ENCODE measurements around the gene ORC4. TPM values are rescaled to one million over a fixed set of nuclear protein-coding genes. Genes with fewer than 3 reads are reported as not detected.

Gene ORC4
- 10 to 100 TPM; 28.5 to 29.7 TPM for total RNA-seq

DNA sequence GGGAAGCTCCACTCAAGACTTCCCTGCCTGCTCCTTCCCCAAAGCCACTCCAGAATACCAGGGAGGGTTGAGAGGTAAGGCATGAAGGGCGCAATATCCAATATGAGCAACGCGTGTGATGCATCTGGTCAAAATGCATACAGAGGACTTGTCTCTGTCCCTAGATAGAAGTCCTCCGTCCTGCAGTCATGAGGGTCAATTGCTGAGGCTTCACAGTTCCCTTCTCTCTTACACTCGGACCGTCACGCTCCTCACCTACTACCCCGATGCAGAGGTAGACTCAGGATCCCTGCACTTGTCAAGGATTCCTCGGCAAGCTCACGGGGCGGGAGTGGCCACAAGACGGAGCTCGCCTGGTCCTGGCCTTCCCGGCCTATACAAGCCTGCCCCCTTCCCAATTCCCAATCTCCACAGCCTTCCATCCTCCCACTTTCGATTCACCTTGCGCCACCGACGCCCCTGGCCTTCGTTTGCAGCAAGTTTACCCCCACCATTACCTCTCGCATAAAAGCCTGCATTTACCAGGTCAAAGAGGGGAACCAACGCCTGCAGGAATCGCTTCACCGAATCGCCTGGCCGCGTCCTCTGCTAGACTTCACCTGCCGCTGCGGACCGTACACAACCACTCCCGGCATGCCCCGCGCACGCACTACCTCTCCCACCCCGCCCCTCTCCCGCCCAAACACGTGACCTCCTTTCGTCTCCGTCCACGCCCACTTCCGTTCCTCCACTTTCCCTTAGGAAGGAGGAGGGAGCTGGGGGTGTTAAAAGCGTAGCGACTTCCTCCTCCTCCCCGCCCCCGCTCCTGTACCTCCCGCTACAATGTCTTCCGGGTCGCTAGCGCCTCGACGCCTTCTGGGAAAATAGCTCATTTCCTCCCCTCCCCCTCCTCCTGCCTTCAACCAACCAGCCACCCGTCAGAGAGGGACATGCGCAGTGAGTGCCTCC is at the start of gene ORC4:
Gene ORC4 (minus strand): TSS at position 627 of the 948 bp plus-strand sequence. CDS start 44,779 bp downstream, outside the sequence.
- H3K4me1 Mint-ChIP-seq, result peaks cover 52% of the 10 kb centered on the region
- peak within 1 kb of the TSS; percentile 99 for H3K4me3 Mint-ChIP-seq
- peak; percentile 98 for DNase-seq
- CTCF ChIA-PET, result interaction anchor here (0.6 to 1.6 kb wide), 5 partner anchors 11 to 794 kb away, joined by 3 to 5 read pairs (median 3); no protein-coding TSS in a partner anchor
- H3K36me3 Mint-ChIP-seq (ENCODE audit: low read depth), result peaks cover 8% of the 10 kb centered on the region
- POLR2A ChIA-PET, result interaction anchor here (0.6 to 2.2 kb wide), 15 partner anchors 9 to 856 kb away, joined by 3 to 12 read pairs (median 3); partner anchors contain the start of gene ACVR2A
- no peaks in the 10 kb centered on the region for H3K9me3 Mint-ChIP-seq
- H3K27ac Mint-ChIP-seq, result peak within 1 kb of the TSS; percentile 95
- no peaks in the 10 kb centered on the region for H3K27me3 Mint-ChIP-seq

DNA sequence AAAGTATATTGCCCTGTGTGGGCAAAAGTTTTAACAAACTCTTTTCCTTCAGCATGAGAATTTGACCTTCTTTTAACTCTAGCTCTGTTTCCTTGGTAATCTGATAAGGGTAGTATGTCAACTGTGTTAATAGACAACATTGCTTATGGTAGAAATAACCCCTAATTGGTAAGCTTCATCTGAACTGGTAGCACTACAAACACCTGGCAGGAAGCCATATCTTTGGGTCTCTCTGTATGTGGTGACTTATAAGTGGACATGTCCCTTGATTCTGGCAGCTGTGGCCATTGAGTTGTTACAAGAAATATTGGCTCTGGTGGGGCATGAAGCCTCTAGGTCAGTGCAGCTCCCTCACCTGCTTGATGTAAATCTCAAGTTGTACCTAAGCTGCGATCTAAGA is 47.3 kb upstream of the ORC4 start:
- CTCF ChIA-PET, result no interaction called here

DNA sequence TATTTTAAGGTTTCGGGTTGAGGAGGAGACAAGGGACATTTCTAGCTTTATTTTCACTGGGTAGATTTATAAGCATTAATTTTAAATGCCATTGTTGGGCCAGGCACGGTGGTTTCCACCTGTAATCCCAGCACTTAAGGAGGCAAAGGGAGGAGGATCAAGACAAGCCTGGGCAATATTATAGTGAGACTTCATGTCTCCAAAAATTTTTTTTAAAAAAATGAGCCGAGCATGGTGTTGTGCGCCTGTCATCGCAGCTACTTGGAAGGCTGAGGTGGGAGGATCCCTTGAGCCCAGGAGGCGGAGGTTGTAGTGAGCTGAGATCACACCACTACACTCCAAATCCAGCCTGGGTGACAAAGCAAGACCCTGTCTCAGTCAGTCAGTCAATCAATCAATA is 45.4 kb upstream of the ORC4 start:
- no peaks in the 10 kb centered on the region for H3K4me1 Mint-ChIP-seq
- H3K27me3 Mint-ChIP-seq, result no peaks in the 10 kb centered on the region
- H3K4me3 Mint-ChIP-seq, result no peak overlapping the region
- ChIA-PET POLR2A (interaction anchor here (1.2 kb wide), 1 partner anchor 42 kb away, joined by 3 read pairs; no protein-coding TSS in a partner anchor), CTCF (no interaction called here)
- DNase-seq, result no peak
- H3K9me3 Mint-ChIP-seq, result no peaks in the 10 kb centered on the region
- H3K36me3 Mint-ChIP-seq (ENCODE audit: low read depth), result peaks cover 4% of the 10 kb centered on the region
- H3K27ac Mint-ChIP-seq, result no peak overlapping the region

More for the DNA sequence above, 47.3 kb upstream of the ORC4 start:
- no peak overlapping the region for H3K27ac Mint-ChIP-seq
- POLR2A ChIA-PET, result no interaction called here
- no peaks in the 10 kb centered on the region for H3K27me3 Mint-ChIP-seq
- peaks cover 4% of the 10 kb centered on the region for H3K36me3 Mint-ChIP-seq (ENCODE audit: low read depth)
- no peaks in the 10 kb centered on the region for H3K9me3 Mint-ChIP-seq
- no peak overlapping the region for H3K4me3 Mint-ChIP-seq
- no peak for DNase-seq
- no peaks in the 10 kb centered on the region for H3K4me1 Mint-ChIP-seq

DNA sequence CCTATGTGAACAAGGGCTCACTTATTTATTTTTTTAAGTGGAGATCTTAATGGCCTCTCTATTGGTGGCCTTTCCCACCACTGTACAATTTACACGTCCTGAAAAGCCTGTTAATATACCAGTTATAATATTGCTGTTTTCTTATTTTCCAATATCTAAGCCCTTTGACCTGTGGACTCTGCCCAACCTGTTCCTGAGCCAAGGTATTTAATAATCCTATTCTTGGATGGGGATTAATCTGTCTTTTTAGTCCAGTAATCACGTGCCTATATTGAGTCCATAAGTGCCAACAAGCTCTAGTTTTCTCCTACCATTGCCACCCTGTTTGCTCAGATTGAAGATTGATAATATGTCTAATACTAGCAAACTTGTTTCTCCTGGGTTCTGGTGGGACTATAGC is 43.1 kb upstream of the ORC4 start:
- H3K36me3 Mint-ChIP-seq (ENCODE audit: low read depth), result peaks cover 4% of the 10 kb centered on the region
- ChIA-PET CTCF (no interaction called here), POLR2A (no interaction called here)
- H3K9me3 Mint-ChIP-seq, result no peaks in the 10 kb centered on the region
- no peak for DNase-seq
- no peaks in the 10 kb centered on the region for H3K27me3 Mint-ChIP-seq
- H3K27ac Mint-ChIP-seq, result no peak overlapping the region
- H3K4me1 Mint-ChIP-seq, result no peaks in the 10 kb centered on the region
- H3K4me3 Mint-ChIP-seq, result no peak overlapping the region

DNA sequence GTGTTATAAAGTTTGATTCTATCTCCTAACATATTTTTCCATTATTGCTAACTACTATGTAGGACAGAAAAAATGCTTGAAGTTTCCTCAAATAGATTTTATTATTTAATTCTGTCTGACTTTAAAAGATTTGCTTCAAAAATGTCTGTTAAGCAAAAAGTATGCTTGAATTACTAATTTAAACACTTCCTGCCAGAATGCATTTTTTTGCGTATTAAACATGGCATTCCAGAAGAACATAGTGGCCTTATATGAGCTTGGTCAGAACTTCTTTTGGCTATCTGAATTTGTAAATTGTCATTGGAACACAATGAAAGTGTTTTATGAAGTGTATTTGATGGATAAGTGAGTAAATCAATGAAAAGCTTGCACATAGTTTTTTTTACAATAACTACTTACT is 38.1 kb upstream of the ORC4 start:
- Mint-ChIP-seq H3K4me3 (no peak overlapping the region), H3K9me3 (no peaks in the 10 kb centered on the region), H3K27me3 (no peaks in the 10 kb centered on the region), H3K36me3 (ENCODE audit: low read depth) (peaks cover 5% of the 10 kb centered on the region), H3K27ac (no peak overlapping the region), H3K4me1 (no peaks in the 10 kb centered on the region)
- ChIA-PET CTCF (no interaction called here), POLR2A (no interaction called here)
- no peak for DNase-seq

DNA sequence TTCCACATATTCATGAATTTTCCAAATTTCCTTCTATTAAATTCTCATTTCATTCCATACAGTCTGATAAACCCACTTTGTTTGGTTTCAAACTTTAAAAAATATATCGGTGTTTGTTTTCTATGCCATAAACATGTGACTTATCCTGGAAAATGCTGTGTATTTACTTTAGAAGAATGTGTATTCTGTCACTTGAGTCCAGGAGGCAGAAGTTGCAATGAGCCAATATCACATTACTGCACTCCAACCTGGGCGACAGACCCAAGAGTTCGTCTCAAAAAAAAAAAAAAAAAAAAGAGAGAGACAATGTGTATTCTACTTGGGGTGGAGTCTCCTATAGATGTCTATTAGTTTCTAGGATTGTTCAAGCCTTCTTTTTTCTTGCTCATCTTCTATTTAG is 32.1 kb upstream of the ORC4 start:
- no peaks in the 10 kb centered on the region for H3K27me3 Mint-ChIP-seq
- no peak overlapping the region for H3K4me3 Mint-ChIP-seq
- peaks cover 9% of the 10 kb centered on the region for H3K36me3 Mint-ChIP-seq (ENCODE audit: low read depth)
- H3K9me3 Mint-ChIP-seq, result no peaks in the 10 kb centered on the region
- DNase-seq, result no peak
- POLR2A ChIA-PET, result no interaction called here
- no peak overlapping the region for H3K27ac Mint-ChIP-seq
- CTCF ChIA-PET, result no interaction called here
- peaks cover 17% of the 10 kb centered on the region for H3K4me1 Mint-ChIP-seq

DNA sequence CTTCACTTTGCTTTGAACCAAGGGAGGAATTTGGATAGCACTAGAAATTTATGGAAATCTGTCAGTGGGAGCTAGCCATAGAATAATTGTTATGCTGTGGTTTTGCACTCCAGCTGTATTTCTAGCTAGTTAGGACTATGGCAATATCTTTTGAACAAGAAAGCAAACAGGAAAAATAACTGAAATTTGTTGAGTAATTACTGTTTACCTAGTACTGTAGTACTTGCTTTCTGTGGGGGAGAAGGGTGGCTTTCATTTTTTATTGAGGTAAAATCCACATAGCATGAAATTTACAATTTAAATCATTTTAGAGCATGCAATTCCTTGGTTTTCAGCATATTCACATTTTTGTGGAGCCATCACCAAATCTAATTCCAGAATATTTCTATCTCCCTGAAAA is 28.7 kb upstream of the ORC4 start:
- ChIA-PET POLR2A (no interaction called here), CTCF (no interaction called here)
- Mint-ChIP-seq H3K9me3 (no peaks in the 10 kb centered on the region), H3K36me3 (ENCODE audit: low read depth) (peaks cover 7% of the 10 kb centered on the region), H3K27me3 (no peaks in the 10 kb centered on the region), H3K4me3 (no peak overlapping the region), H3K4me1 (peaks cover 26% of the 10 kb centered on the region), H3K27ac (no peak overlapping the region)
- no peak for DNase-seq

DNA sequence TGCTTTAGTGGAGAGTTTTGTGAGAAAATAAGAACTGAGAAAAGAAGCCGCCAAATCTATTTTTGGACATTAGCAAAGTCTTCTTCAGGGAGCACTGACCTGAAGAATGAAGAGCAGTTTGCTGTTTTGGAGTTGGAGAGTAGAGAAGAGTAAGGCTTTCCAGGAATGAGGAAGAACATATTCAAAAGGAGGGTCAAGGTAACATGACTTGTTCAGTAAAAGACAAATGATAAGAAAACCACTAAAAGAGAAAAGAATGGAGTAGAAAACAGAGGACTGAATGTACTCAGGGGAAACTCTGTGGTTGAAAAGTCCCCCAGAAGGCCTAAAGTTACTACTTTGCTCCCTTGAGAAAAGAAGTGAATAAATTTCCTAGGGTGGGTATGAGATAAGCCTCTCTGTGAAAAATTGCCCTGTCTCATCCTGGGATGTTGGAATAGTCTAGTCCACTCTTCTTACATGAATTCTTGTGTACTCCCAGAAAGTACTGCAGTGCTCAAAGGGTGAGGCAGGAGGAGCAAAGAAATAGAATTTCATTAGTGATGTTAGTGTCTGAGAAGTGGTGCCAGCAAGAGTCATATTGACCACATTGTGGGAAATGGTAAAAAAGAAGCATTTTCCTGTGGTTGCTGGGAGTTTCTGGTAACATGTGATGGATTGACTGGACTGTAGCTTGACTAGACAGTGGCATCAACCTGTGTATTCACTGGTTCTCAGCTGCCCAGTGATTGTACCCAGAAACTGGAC is 28.1 kb upstream of the ORC4 start:
- Mint-ChIP-seq H3K4me3 (no peak overlapping the region), H3K4me1 (peaks cover 26% of the 10 kb centered on the region), H3K27me3 (no peaks in the 10 kb centered on the region)

DNA sequence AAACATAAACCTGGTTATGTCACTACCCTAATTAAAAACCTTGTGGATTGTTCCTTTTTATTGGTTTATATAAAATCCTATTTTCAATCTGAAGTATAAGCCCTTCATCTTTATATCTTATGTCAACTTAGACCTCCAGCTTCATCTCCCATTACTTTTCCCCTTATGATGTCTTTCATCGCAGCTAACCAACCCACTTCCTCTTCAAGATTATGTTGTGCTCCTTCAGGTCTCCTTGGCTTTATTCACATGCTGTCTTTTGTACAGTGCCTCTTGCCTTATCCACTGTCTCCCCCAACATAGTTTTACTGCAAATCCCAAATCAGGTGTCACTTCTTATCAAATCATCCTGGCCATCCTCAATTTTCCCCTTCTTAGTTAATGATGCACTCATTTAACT is 26.3 kb upstream of the ORC4 start:
- POLR2A ChIA-PET, result no interaction called here
- Mint-ChIP-seq H3K9me3 (no peaks in the 10 kb centered on the region), H3K4me1 (peaks cover 26% of the 10 kb centered on the region), H3K4me3 (no peak overlapping the region), H3K36me3 (ENCODE audit: low read depth) (no peaks in the 10 kb centered on the region), H3K27me3 (no peaks in the 10 kb centered on the region), H3K27ac (no peak overlapping the region)
- CTCF ChIA-PET, result no interaction called here
- DNase-seq, result no peak

More for the DNA sequence above, 28.1 kb upstream of the ORC4 start:
- Mint-ChIP-seq H3K27ac (no peak overlapping the region), H3K9me3 (no peaks in the 10 kb centered on the region), H3K36me3 (ENCODE audit: low read depth) (peaks cover 7% of the 10 kb centered on the region)
- CTCF ChIA-PET, result no interaction called here
- POLR2A ChIA-PET, result no interaction called here
- no peak for DNase-seq

DNA sequence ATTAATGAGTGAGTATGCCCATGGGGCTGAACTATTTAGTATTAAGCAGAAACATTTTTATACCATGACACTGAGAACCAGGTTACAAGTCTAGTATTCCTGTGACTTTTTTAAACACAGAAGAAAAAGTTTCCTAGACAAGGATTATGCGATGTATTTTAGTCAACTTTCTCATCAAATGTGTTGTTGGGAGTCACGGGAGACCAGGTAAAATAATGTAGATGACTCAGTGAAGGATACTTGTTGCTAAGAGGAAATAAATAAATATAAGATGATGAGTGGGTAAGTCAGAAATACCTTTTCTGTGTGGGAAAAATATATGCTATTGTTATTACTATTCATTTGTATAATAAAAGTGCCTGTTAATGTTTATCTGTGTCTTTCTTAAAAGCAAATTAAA is 23.8 kb upstream of the ORC4 start:
- Mint-ChIP-seq H3K4me1 (peaks cover 21% of the 10 kb centered on the region), H3K9me3 (no peaks in the 10 kb centered on the region), H3K36me3 (ENCODE audit: low read depth) (no peaks in the 10 kb centered on the region), H3K4me3 (no peak overlapping the region), H3K27ac (no peak overlapping the region), H3K27me3 (no peaks in the 10 kb centered on the region)
- POLR2A ChIA-PET, result no interaction called here
- CTCF ChIA-PET, result no interaction called here
- no peak for DNase-seq

DNA sequence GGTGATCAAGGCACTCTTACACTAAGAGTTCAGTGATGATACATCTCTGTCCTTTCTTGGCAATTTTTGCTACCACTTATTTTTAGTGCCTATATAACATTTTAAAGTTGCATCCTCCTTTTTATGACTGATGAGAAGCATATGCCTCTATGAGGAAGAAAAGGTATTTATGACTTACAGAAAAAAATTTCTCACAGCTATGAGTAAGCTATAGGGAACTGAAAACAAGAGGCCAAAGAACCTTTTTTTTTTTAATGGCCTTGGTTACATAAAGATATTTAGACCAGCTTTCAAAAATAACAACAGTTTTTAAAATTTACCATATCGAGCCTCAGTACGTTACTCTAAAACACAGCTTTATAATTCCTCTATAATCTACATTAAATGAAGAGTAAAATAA is 21.7 kb upstream of the ORC4 start:
- POLR2A ChIA-PET, result no interaction called here
- CTCF ChIA-PET, result interaction anchor here (1.4 kb wide), 1 partner anchor 18 kb away, joined by 3 read pairs; no protein-coding TSS in a partner anchor
- no peaks in the 10 kb centered on the region for H3K9me3 Mint-ChIP-seq
- no peak for DNase-seq
- no peak overlapping the region for H3K4me3 Mint-ChIP-seq
- peaks cover 9% of the 10 kb centered on the region for H3K4me1 Mint-ChIP-seq
- no peaks in the 10 kb centered on the region for H3K36me3 Mint-ChIP-seq (ENCODE audit: low read depth)
- no peak overlapping the region for H3K27ac Mint-ChIP-seq
- H3K27me3 Mint-ChIP-seq, result no peaks in the 10 kb centered on the region

DNA sequence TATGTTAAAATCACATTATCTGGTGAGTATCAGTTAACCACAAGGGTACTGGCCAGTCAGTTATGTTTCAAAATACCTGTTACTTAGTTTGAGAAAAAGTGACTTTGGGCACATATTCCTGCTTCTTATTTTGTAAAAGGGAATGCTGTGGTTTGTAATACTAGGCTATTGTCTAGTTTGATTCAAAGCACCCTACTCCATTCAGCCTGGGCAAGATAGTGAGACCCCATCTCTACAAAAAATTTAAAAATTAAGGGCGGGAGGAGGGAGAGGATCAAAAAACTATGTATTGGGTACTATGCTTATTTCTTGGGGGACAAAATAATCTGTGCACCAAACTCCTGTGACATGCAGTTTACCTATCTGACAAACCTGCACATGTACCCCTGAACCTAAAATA is 19.2 kb upstream of the ORC4 start:
- Mint-ChIP-seq H3K9me3 (no peaks in the 10 kb centered on the region), H3K4me1 (no peaks in the 10 kb centered on the region), H3K4me3 (no peak overlapping the region), H3K36me3 (ENCODE audit: low read depth) (no peaks in the 10 kb centered on the region), H3K27me3 (no peaks in the 10 kb centered on the region), H3K27ac (no peak overlapping the region)
- DNase-seq, result no peak
- POLR2A ChIA-PET, result no interaction called here
- CTCF ChIA-PET, result no interaction called here

DNA sequence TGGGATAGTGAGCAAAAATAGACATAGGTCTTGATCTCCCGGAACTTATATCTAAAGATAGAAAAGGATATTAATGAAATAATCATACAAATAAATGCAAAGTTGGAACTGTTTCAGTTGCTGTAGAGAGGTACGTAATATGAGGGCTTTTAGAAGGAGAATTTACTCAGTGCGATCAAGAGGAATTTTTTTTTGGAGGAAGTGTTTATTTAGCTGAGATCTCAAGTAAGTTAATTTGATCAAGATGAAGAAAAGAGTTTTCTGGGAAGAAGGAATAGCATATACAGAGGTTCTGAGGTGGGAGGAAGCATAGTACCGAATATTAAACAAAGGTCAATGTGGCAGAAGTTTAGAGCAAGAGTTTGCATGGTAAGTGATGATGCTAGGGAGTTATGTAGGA is 11.7 kb upstream of the ORC4 start:
- Mint-ChIP-seq H3K9me3 (no peaks in the 10 kb centered on the region), H3K27ac (no peak overlapping the region), H3K27me3 (no peaks in the 10 kb centered on the region), H3K36me3 (ENCODE audit: low read depth) (no peaks in the 10 kb centered on the region), H3K4me3 (no peak overlapping the region), H3K4me1 (no peaks in the 10 kb centered on the region)
- ChIA-PET CTCF (interaction anchor here (0.8 to 1.2 kb wide), 2 partner anchors 11 to 477 kb away, joined by 3 to 4 read pairs; partner anchors contain the start of genes MBD5 and ORC4), POLR2A (interaction anchor here (1.1 to 1.4 kb wide), 2 partner anchors 10 to 11 kb away, joined by 3 to 5 read pairs; partner anchors contain the start of genes MBD5 and ORC4)
- DNase-seq, result no peak
